ENCODE data around the gene SNRNP40.

DNA sequence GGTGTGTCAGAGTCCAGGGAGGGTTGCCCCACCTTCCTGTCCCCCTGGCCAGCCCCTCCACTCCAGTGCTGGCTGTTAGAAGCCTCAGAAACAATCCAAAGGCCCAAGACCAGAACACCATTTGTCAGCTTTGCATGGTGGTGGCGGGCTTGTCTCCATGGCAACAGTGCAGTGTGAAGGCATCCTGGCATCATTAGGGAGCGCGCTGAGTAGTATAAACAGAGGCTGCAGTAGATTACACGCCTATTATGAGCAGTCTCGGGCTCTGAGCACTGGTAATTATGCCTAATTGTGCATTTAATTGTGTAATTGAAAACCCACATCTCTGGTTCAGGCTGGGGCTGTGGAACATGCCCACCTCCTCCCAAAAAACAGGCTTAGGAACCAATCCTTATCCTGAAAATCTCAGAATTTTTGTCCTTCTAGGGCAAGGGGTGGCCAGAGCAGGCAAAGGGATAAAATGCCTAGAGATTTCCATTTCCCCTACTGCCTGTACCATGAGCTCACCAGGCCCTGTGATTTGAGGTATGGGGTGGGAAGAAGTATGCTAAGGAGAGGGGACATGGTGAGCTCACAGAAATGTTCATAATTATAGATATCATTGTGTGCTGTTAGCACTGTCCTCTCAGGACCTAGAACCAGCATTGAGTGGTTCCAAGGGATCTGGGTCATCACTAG, 68.6 kb downstream of the SNRNP40 start:
- TF ChIP-seq, protein P1, sequence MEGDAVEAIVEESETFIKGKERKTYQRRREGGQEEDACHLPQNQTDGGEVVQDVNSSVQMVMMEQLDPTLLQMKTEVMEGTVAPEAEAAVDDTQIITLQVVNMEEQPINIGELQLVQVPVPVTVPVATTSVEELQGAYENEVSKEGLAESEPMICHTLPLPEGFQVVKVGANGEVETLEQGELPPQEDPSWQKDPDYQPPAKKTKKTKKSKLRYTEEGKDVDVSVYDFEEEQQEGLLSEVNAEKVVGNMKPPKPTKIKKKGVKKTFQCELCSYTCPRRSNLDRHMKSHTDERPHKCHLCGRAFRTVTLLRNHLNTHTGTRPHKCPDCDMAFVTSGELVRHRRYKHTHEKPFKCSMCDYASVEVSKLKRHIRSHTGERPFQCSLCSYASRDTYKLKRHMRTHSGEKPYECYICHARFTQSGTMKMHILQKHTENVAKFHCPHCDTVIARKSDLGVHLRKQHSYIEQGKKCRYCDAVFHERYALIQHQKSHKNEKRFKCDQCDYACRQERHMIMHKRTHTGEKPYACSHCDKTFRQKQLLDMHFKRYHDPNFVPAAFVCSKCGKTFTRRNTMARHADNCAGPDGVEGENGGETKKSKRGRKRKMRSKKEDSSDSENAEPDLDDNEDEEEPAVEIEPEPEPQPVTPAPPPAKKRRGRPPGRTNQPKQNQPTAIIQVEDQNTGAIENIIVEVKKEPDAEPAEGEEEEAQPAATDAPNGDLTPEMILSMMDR (IDR thresholded peaks at IDR 0.05; ENCODE audit: poor library complexity): no peak
- TF ChIP-seq EZH2 (IDR thresholded peaks at IDR 0.05; ENCODE audit: borderline replicate concordance) (no peak), EZH2phosphoT487 (IDR thresholded peaks at IDR 0.05; ENCODE audit: low read depth, severe bottlenecking, unreplicated experiment) (no peak)
